DMS153 treated with DMSO at 0.1 percent for 48 hours (cell line): ENCODE results near the gene FARS2.

Experiments used
- DNase-seq: peaks from one replicate; lab custom pipeline; 2025; ENCODE audit not compliant: unreplicated experiment; lab: John Stamatoyannopoulos, UW

Gene FARS2

DNA sequence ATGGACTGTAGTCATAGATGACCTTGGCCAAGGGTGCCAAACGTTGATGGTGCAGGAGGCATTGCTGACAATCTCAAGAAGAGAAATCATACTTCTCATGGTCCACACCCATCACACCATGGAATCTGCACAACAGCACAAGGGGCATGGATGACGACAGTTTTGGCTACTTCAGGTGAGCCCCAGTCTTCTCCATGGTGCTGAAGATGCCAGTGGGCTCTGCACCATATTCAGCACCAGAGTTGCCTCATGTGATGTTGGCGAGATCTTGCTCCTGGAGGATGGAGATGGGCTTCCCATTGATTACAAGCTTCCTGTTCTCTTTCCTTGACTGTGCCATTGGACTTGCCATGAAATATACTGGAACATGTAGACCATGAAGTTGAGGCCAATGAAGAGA lies 556.6 kb downstream of the FARS2 start:
- no peak for DNase-seq

DNA sequence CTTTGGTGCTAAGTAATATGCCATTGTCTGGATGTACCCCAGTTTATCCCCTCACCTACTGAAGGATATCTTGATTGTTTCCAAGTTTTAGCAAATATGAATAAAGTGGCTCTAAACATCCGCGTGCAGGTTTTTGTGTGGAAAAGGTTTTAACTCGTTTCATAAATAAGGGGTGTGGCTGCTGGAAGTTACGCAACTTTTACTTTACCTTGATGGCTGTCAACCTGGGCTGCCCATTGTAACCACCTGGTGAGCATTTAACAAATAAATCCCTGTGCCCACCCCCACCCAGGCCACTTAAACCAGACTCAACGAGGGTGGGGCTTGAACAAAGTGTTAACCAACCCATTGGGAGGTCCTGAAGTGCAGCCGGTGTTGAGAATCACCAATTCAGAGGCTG lies 557.6 kb downstream of the FARS2 start:
- no peak for DNase-seq
